ENCODE data around the gene FAM114A2.

FAM114A2 gene

GRCh38 chr5:153964880-153965645 is 73.6 kb downstream of the FAM114A2 start:
- H3K27me3 ChIP-seq (ENCODE audit: insufficient read depth, low read length, poor library complexity): peaks cover 4% of the 10 kb centered on the region
- peak overlapping the region; percentile 37; the same call in 1 of the 2 replicates for H2AFZ ChIP-seq (ENCODE audit: low read depth, low read length)
- no peaks in the 10 kb centered on the region for H4K20me1 ChIP-seq (ENCODE audit: insufficient read depth, low read length)
- H3K9me3 ChIP-seq (ENCODE audit: insufficient read depth, low read length, severe bottlenecking): no peaks in the 10 kb centered on the region
- H3K4me1 ChIP-seq (ENCODE audit: insufficient read depth, low read length): peaks cover 8% of the 10 kb centered on the region
- H3K4me3 ChIP-seq (ENCODE audit: low read depth in 1 of 2, low read length in 2 of 2): no peak overlapping the region
- no peaks in the 10 kb centered on the region for H3K79me2 ChIP-seq (ENCODE audit: insufficient read depth, low read length)
- no peak overlapping the region for H3K4me2 ChIP-seq (ENCODE audit: insufficient read depth, low read length)
- H3K27ac ChIP-seq (ENCODE audit: low read length): no peak overlapping the region
- TF ChIP-seq EZH2 (IDR thresholded peaks at IDR 0.05; ENCODE audit: borderline replicate concordance, low read depth, low read length, severe bottlenecking) (no peak), CTCF (IDR thresholded peaks at IDR 0.05; ENCODE audit: borderline replicate concordance, extremely low read depth, low read length, poor library complexity, severe bottlenecking) (peak; percentile 96)
- no peak overlapping the region for H3K9ac ChIP-seq (ENCODE audit: low read depth, low read length)
- ATAC-seq (ENCODE audit: insufficient read depth, low read depth): peak; percentile 75
- H3K36me3 ChIP-seq (ENCODE audit: insufficient read depth, low read length): no peaks in the 10 kb centered on the region
- peak; percentile 63 for DNase-seq

GRCh38 chr5:153964191-153964879 is 74.4 kb downstream of the FAM114A2 start:
- TF ChIP-seq EZH2 (IDR thresholded peaks at IDR 0.05; ENCODE audit: borderline replicate concordance, low read depth, low read length, severe bottlenecking): no peak
- H3K9ac ChIP-seq (ENCODE audit: low read depth, low read length): no peak overlapping the region

GRCh38 chr5:153960269-153961215 is 78.2 kb downstream of the FAM114A2 start:
- Histone ChIP-seq H2AFZ (ENCODE audit: low read depth, low read length) (no peak overlapping the region), H3K9ac (ENCODE audit: low read depth, low read length) (no peak overlapping the region), H3K27me3 (ENCODE audit: insufficient read depth, low read length, poor library complexity) (peaks cover 5% of the 10 kb centered on the region), H3K27ac (ENCODE audit: low read length) (no peak overlapping the region), H3K4me3 (ENCODE audit: low read depth in 1 of 2, low read length in 2 of 2) (no peak overlapping the region), H3K4me1 (ENCODE audit: insufficient read depth, low read length) (peaks cover 8% of the 10 kb centered on the region), H3K36me3 (ENCODE audit: insufficient read depth, low read length) (no peaks in the 10 kb centered on the region), H4K20me1 (ENCODE audit: insufficient read depth, low read length) (no peaks in the 10 kb centered on the region), H3K9me3 (ENCODE audit: insufficient read depth, low read length, severe bottlenecking) (no peaks in the 10 kb centered on the region), H3K79me2 (ENCODE audit: insufficient read depth, low read length) (no peaks in the 10 kb centered on the region), H3K4me2 (ENCODE audit: insufficient read depth, low read length) (no peak overlapping the region)
- TF ChIP-seq EZH2 (IDR thresholded peaks at IDR 0.05; ENCODE audit: borderline replicate concordance, low read depth, low read length, severe bottlenecking) (no peak), CTCF (IDR thresholded peaks at IDR 0.05; ENCODE audit: borderline replicate concordance, extremely low read depth, low read length, poor library complexity, severe bottlenecking) (no peak)
- peak; percentile 85 for ATAC-seq (ENCODE audit: insufficient read depth, low read depth)
- peak; percentile 69 for DNase-seq

More at GRCh38 chr5:153964191-153964879, 74.4 kb downstream of the FAM114A2 start:
- no peaks in the 10 kb centered on the region for H3K36me3 ChIP-seq (ENCODE audit: insufficient read depth, low read length)
- no peak overlapping the region for H3K4me3 ChIP-seq (ENCODE audit: low read depth in 1 of 2, low read length in 2 of 2)
- H3K4me2 ChIP-seq (ENCODE audit: insufficient read depth, low read length): no peak overlapping the region
- peaks cover 8% of the 10 kb centered on the region for H3K4me1 ChIP-seq (ENCODE audit: insufficient read depth, low read length)
- H3K79me2 ChIP-seq (ENCODE audit: insufficient read depth, low read length): no peaks in the 10 kb centered on the region
- H4K20me1 ChIP-seq (ENCODE audit: insufficient read depth, low read length): no peaks in the 10 kb centered on the region
- DNase-seq (no peak), ATAC-seq (ENCODE audit: insufficient read depth, low read depth) (no peak)
- no peak overlapping the region for H3K27ac ChIP-seq (ENCODE audit: low read length)
- H3K27me3 ChIP-seq (ENCODE audit: insufficient read depth, low read length, poor library complexity): peaks cover 4% of the 10 kb centered on the region
- H2AFZ ChIP-seq (ENCODE audit: low read depth, low read length): 0 out of 2 replicates have a peak overlapping the region, but pooled peaks have one; percentile 37
- no peaks in the 10 kb centered on the region for H3K9me3 ChIP-seq (ENCODE audit: insufficient read depth, low read length, severe bottlenecking)
